H1 (cell line): ENCODE results near the gene OTOGL. TPM values are rescaled to one million over a fixed set of nuclear protein-coding genes. Genes with fewer than 3 reads are reported as not detected.

Experiments
- CHD7 ChIP-seq: fragments of 300-600 bp; sonication (generic); IDR thresholded peaks from 2 replicates; pipeline ENCODE4 v1.7.1; 2012; ENCODE audit warnings: low read length, moderate library complexity, mild to moderate bottlenecking, inconsistent platforms; ENCODE audit not compliant: insufficient replicate concordance
- EGR1 ChIP-seq: IDR thresholded peaks from 2 replicates; pipeline ENCODE4 v1.6.1; 2011; ENCODE audit warnings: low read depth, low read length, borderline replicate concordance
- HDAC6 ChIP-seq: IDR thresholded peaks from one replicate; pipeline ENCODE4 v1.7.1; 2012; ENCODE audit warnings: low read depth, mild to moderate bottlenecking, inconsistent platforms, low read length, moderate library complexity
- SIN3A ChIP-seq, 2 experiments: IDR thresholded peaks in 1 of 2; conservative IDR thresholded peaks in 1 of 2; 2 replicates each; pipeline ENCODE4 v1.6.1; 2011 to 2012; ENCODE audit warnings: low read length in 2 of 2, improper control_type of control experiment in 1 of 2, low read depth in 1 of 2, mild to moderate bottlenecking in 1 of 2
- TAF7 ChIP-seq: optimal IDR thresholded peaks from 2 replicates; pipeline ENCODE3; 2011; ENCODE audit warnings: low read depth, mild to moderate bottlenecking, inconsistent platforms, low read length, moderate library complexity, borderline replicate concordance
- ZNF274 ChIP-seq: IDR thresholded peaks from 2 replicates; pipeline ENCODE4 v1.7.0; 2012; ENCODE audit warnings: low read length, borderline replicate concordance; ENCODE audit errors: extremely low read depth
- polyA plus RNA-seq, 7 experiments: library from polyadenylated mRNA; depleted of rRNA in 3 of 7; stranded (reverse) in 5 of 7; unstranded in 2 of 7; fragments of >200 nt in 5 of 7; fragments of 200-250 nt in 2 of 7; gene quantifications; 1 replicate in 5 of 7; 2 replicates in 1 of 7; 4 replicates in 1 of 7; pipeline versions ENCODE4 v1.2.1 to v1.2.3, GENCODE V29; 2011 to 2013; ENCODE audit warnings: missing spikeins in 2 of 7, mixed read lengths in 2 of 7
- total RNA-seq: library from RNA; stranded (reverse); fragmentation: NEBNext Ultra II Directional; extraction: Animal tissue kit (Norgen Biotek cat#: 25700); gene quantifications from 2 replicates; pipeline ENCODE4 v1.2.1, GENCODE V29; 2021

Gene OTOGL
- total and polyA plus RNA-seq, 2 of the 8 experiments (the other 6 are each of a cell fraction or from before 2014, with no cell fraction given), result 0.12 to 0.17 TPM

- no peak for TF ChIP-seq CHD7
- TF ChIP-seq SIN3A (conservative IDR thresholded peaks at IDR 0.05 in 1 of 2, IDR thresholded peaks at IDR 0.05 in 1 of 2; ENCODE audit: low read depth in 1 of 2, low read length in 2 of 2), result no peak
- TF ChIP-seq TAF7, result no peak
- TF ChIP-seq HDAC6, result no peak
- no peak for TF ChIP-seq ZNF274
- no peak for TF ChIP-seq EGR1
These were observed 127.2 kb downstream of the OTOGL start (continued) for GRCh38 chr12:80226576-80226975.
